Rectal smooth muscle tissue (tissue), 1 donor: ENCODE data around the gene PTPRM.

Experiments
- H3K27ac ChIP-seq: one replicate; pipeline ENCODE4 v1.7.0; 2013; ENCODE audit warnings: low read depth, low read length, inconsistent platforms
- H3K27me3 ChIP-seq: one replicate; pipeline ENCODE4 v1.7.0; 2013; ENCODE audit warnings: low read length; ENCODE audit not compliant: control insufficient read depth, insufficient read depth
- H3K36me3 ChIP-seq: one replicate; pipeline ENCODE4 v1.7.0; 2013; ENCODE audit warnings: low read length; ENCODE audit not compliant: control insufficient read depth, insufficient read depth
- H3K4me1 ChIP-seq: one replicate; pipeline ENCODE4 v1.7.0; 2013; ENCODE audit warnings: low read length; ENCODE audit not compliant: control insufficient read depth, insufficient read depth
- H3K4me3 ChIP-seq: one replicate; pipeline ENCODE4 v1.7.0; 2013; ENCODE audit warnings: low read length
- H3K9ac ChIP-seq: one replicate; pipeline ENCODE4 v1.7.0; 2013; ENCODE audit warnings: low read length

Gene PTPRM

GRCh38 chr18:7671105-7671504, 104.0 kb downstream of the PTPRM start:
- H3K4me1 ChIP-seq, result no peaks in the 10 kb centered on the region
- H3K9ac ChIP-seq, result no peak overlapping the region
- no peak overlapping the region for H3K4me3 ChIP-seq
- H3K27ac ChIP-seq, result no peak overlapping the region
- H3K27me3 ChIP-seq, result no peaks in the 10 kb centered on the region
- H3K36me3 ChIP-seq, result no peaks in the 10 kb centered on the region

DNA sequence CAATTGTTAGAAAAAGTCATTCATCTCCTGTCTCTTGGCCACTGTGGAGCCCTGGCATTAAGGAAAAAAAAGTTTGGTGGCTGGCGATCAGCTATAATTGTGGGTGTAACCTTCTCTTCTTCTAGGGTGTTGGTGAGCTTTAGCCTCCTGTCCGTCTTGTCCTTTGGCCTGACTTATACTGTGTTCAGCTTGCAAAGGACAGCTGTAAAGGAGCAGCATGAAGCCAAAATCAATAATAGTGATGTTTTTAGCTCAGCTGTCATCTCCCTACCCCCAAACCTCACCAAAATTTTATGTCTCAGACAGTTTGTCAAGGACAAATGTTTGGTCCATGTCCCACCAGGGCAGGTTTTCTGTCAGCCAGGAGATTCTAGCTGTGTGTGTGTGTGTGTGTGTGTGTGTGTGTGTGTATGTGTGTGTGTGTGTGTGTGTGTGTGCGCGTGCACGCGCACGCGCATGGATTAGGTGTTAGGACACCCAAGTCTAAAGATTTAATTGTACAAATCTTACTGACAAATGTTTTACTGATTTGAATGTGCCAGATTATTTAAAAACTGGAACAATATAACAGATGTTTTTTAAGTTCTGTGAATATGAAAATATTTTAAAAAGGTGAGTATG, 109.2 kb downstream of the PTPRM start:
- no peaks in the 10 kb centered on the region for H3K27me3 ChIP-seq

GRCh38 chr18:7677001-7677400, 109.9 kb downstream of the PTPRM start:
- H3K4me3 ChIP-seq, result no peak overlapping the region
- no peaks in the 10 kb centered on the region for H3K4me1 ChIP-seq
- H3K27ac ChIP-seq, result no peak overlapping the region
- no peaks in the 10 kb centered on the region for H3K27me3 ChIP-seq
- H3K9ac ChIP-seq, result no peak overlapping the region
- no peaks in the 10 kb centered on the region for H3K36me3 ChIP-seq

More for the DNA sequence above, 109.2 kb downstream of the PTPRM start:
- Histone ChIP-seq H3K9ac (no peak overlapping the region), H3K4me3 (no peak overlapping the region), H3K36me3 (no peaks in the 10 kb centered on the region), H3K27ac (no peak overlapping the region), H3K4me1 (no peaks in the 10 kb centered on the region)

GRCh38 chr18:7677424-7677823, 110.3 kb downstream of the PTPRM start:
- Histone ChIP-seq H3K4me3 (no peak overlapping the region), H3K4me1 (no peaks in the 10 kb centered on the region), H3K36me3 (no peaks in the 10 kb centered on the region), H3K27me3 (no peaks in the 10 kb centered on the region), H3K27ac (no peak overlapping the region), H3K9ac (no peak overlapping the region)

GRCh38 chr18:7678389-7678788, 111.3 kb downstream of the PTPRM start:
- H3K4me3 ChIP-seq, result no peak overlapping the region
- no peaks in the 10 kb centered on the region for H3K36me3 ChIP-seq
- no peaks in the 10 kb centered on the region for H3K27me3 ChIP-seq
- H3K9ac ChIP-seq, result no peak overlapping the region
- no peak overlapping the region for H3K27ac ChIP-seq
- H3K4me1 ChIP-seq, result no peaks in the 10 kb centered on the region

DNA sequence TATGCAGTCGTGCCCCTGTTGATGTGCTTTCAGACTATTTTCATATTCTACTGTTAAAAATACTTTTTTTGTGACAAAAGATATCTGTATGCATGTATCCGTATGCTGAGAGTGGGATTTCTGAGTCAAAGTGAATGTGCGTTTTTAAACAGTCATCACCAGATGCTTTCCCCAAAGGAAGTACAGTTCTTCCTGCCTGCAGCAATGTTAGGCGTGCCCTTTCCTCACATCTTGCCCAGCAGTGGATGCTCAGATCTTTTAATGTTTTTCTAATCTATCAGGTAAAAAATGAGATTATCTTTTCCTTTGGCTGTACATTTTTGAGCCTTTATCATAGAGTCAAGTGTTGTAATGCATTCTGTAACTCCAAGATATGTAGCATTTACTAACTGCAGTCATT, 111.7 kb downstream of the PTPRM start:
- Histone ChIP-seq H3K27ac (no peak overlapping the region), H3K9ac (no peak overlapping the region), H3K27me3 (no peaks in the 10 kb centered on the region), H3K36me3 (no peaks in the 10 kb centered on the region), H3K4me3 (no peak overlapping the region), H3K4me1 (no peaks in the 10 kb centered on the region)

DNA sequence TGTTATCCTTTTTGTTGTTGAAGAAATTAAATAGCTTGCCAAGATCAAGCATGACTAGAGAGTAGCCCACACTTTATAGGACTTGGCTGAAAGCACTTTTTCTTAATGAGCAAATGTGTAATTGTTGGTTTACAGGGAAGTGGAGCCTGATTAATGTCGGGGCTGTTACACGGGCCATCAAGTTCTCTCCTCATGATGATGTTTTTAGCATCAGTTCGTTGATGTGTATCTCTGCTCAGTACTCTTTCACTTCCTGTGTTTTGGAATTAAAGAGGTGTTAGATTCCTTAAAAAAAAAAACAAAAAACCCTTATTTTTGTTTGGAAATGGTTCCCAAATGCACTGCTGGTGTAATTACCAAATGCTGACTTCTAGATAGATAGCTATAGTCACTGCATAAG, 114.2 kb downstream of the PTPRM start:
- H3K27ac ChIP-seq, result no peak overlapping the region
- H3K9ac ChIP-seq, result no peak overlapping the region
- H3K4me1 ChIP-seq, result no peaks in the 10 kb centered on the region
- no peak overlapping the region for H3K4me3 ChIP-seq
- H3K36me3 ChIP-seq, result no peaks in the 10 kb centered on the region
- H3K27me3 ChIP-seq, result no peaks in the 10 kb centered on the region

DNA sequence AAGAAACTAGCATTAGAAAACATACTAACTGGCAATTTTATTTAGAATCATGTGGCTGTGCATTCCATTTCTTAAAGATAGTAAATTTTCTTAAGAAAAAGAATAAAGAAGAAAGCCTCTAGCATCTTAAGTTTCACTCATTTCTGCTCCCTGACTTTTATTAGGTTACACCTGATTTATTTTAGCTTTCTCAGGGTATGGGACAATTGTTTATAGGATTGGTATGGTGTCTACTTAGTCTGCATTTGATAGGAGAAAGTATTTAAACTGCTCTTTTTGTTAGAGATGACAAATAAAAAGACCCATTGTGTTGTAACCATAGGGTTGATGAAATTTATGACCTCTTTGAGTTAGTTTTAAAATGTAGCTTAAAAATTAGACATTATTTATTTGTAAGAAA, 115.2 kb downstream of the PTPRM start:
- Histone ChIP-seq H3K9ac (no peak overlapping the region), H3K27ac (no peak overlapping the region), H3K36me3 (no peaks in the 10 kb centered on the region), H3K4me3 (no peak overlapping the region), H3K27me3 (no peaks in the 10 kb centered on the region), H3K4me1 (no peaks in the 10 kb centered on the region)

DNA sequence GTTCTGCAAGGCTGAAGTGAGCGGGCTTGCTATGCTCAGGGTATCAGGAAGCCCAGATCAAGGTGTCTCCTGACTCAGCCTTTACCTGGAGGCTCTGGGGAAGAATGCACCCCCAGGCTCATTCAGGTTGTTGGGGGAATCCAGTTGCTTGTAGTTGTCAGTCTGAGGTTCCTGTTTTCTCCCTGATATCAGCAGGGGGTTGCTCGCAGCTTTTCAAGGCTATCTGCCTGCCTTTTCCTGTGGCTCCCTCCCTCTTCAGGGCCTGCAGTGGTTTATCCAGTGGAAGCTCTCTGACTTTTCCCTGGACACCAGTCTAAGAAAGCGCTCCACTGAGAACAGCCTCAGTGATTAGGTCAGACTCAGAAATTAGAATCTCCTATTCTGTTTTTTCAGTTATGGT, 116.6 kb downstream of the PTPRM start:
- Histone ChIP-seq H3K36me3 (no peaks in the 10 kb centered on the region), H3K27me3 (no peaks in the 10 kb centered on the region), H3K4me1 (no peaks in the 10 kb centered on the region), H3K4me3 (no peak overlapping the region), H3K9ac (no peak overlapping the region), H3K27ac (no peak overlapping the region)

- Histone ChIP-seq H3K27ac (no peak overlapping the region), H3K9ac (no peak overlapping the region), H3K4me3 (no peak overlapping the region), H3K36me3 (no peaks in the 10 kb centered on the region), H3K4me1 (no peaks in the 10 kb centered on the region), H3K27me3 (no peaks in the 10 kb centered on the region)
These were observed 117.2 kb downstream of the PTPRM start for GRCh38 chr18:7684357-7684756.

GRCh38 chr18:7684966-7685365, 117.8 kb downstream of the PTPRM start:
- Histone ChIP-seq H3K27ac (no peak overlapping the region), H3K4me3 (no peak overlapping the region), H3K9ac (no peak overlapping the region), H3K36me3 (no peaks in the 10 kb centered on the region), H3K4me1 (no peaks in the 10 kb centered on the region), H3K27me3 (no peaks in the 10 kb centered on the region)

GRCh38 chr18:7686278-7686677, 119.2 kb downstream of the PTPRM start:
- H3K27ac ChIP-seq, result no peak overlapping the region
- H3K9ac ChIP-seq, result no peak overlapping the region
- H3K4me3 ChIP-seq, result no peak overlapping the region
- no peaks in the 10 kb centered on the region for H3K36me3 ChIP-seq
- H3K27me3 ChIP-seq, result no peaks in the 10 kb centered on the region
- peaks cover 2% of the 10 kb centered on the region for H3K4me1 ChIP-seq

GRCh38 chr18:7688580-7688979, 121.5 kb downstream of the PTPRM start:
- Histone ChIP-seq H3K4me1 (peaks cover 2% of the 10 kb centered on the region), H3K9ac (no peak overlapping the region), H3K4me3 (no peak overlapping the region), H3K27me3 (no peaks in the 10 kb centered on the region), H3K36me3 (no peaks in the 10 kb centered on the region), H3K27ac (no peak overlapping the region)
